ENCODE data around the gene UBQLN3.

Gene UBQLN3

GRCh38 chr11:5489576-5490357 is 20.0 kb downstream of the UBQLN3 start:
- TF ChIP-seq JUND (IDR thresholded peaks at IDR 0.05; ENCODE audit: low read depth): no peak
- DNase-seq (ENCODE audit: low read depth in 1 of 2, low spot score in 1 of 2): no peak
- in situ Hi-C loops (cut with HindIII; ENCODE audit: low pct_unique_long_range_greater_than_20kb, low sequenced_read_pairs): no loop called here

GRCh38 chr11:5488798-5489399 is 20.9 kb downstream of the UBQLN3 start:
- in situ Hi-C loops (cut with HindIII; ENCODE audit: low pct_unique_long_range_greater_than_20kb, low sequenced_read_pairs): no loop called here
- DNase-seq (ENCODE audit: low read depth in 1 of 2, low spot score in 1 of 2): no peak
- TF ChIP-seq JUND (IDR thresholded peaks at IDR 0.05; ENCODE audit: low read depth): no peak

GRCh38 chr11:5488385-5488784 is 21.4 kb downstream of the UBQLN3 start, which contains the start of gene OR52D1:
Gene OR52D1, plus strand, starts transcription at chr11:5488685. Its CDS starts 22 bp downstream, at chr11:5488707.
- DNase-seq (ENCODE audit: low read depth in 1 of 2, low spot score in 1 of 2): no peak
- in situ Hi-C loops (cut with HindIII; ENCODE audit: low pct_unique_long_range_greater_than_20kb, low sequenced_read_pairs): no loop called here
- no peak for TF ChIP-seq JUND (IDR thresholded peaks at IDR 0.05; ENCODE audit: low read depth)

GRCh38 chr11:5486421-5486820 is 23.3 kb downstream of the UBQLN3 start:
- in situ Hi-C loops (cut with HindIII; ENCODE audit: low pct_unique_long_range_greater_than_20kb, low sequenced_read_pairs): no loop called here
- DNase-seq (ENCODE audit: low read depth in 1 of 2, low spot score in 1 of 2): no peak
- no peak for TF ChIP-seq JUND (IDR thresholded peaks at IDR 0.05; ENCODE audit: low read depth)

- no peak for TF ChIP-seq JUND (IDR thresholded peaks at IDR 0.05; ENCODE audit: low read depth)
- in situ Hi-C loops (cut with HindIII; ENCODE audit: low pct_unique_long_range_greater_than_20kb, low sequenced_read_pairs): no loop called here
- no peak for DNase-seq (ENCODE audit: low read depth in 1 of 2, low spot score in 1 of 2)
These were observed 23.8 kb downstream of the UBQLN3 start for GRCh38 chr11:5486003-5486402.

- peak; percentile 7 to 57 for DNase-seq (ENCODE audit: low read depth in 1 of 2, low spot score in 1 of 2)
- no peak for TF ChIP-seq JUND (IDR thresholded peaks at IDR 0.05; ENCODE audit: low read depth)
- in situ Hi-C loops (cut with HindIII; ENCODE audit: low pct_unique_long_range_greater_than_20kb, low sequenced_read_pairs): no loop called here
These were observed 33.5 kb downstream of the UBQLN3 start for GRCh38 chr11:5476186-5476819.

- in situ Hi-C loops (cut with HindIII; ENCODE audit: low pct_unique_long_range_greater_than_20kb, low sequenced_read_pairs): no loop called here
- DNase-seq (ENCODE audit: low read depth in 1 of 2, low spot score in 1 of 2): no peak
- TF ChIP-seq JUND (IDR thresholded peaks at IDR 0.05; ENCODE audit: low read depth): no peak
These were observed 35.8 kb downstream of the UBQLN3 start for GRCh38 chr11:5473921-5474320.

- no peak for TF ChIP-seq JUND (IDR thresholded peaks at IDR 0.05; ENCODE audit: low read depth)
- in situ Hi-C loops (cut with HindIII; ENCODE audit: low pct_unique_long_range_greater_than_20kb, low sequenced_read_pairs): no loop called here
- DNase-seq (ENCODE audit: low read depth in 1 of 2, low spot score in 1 of 2): no peak
These were observed 42.2 kb downstream of the UBQLN3 start for GRCh38 chr11:5467527-5467926.

GRCh38 chr11:5460983-5461621 is 48.7 kb downstream of the UBQLN3 start:
- in situ Hi-C loops (cut with HindIII; ENCODE audit: low pct_unique_long_range_greater_than_20kb, low sequenced_read_pairs): no loop called here
- no peak for DNase-seq (ENCODE audit: low read depth in 1 of 2, low spot score in 1 of 2)
- TF ChIP-seq JUND (IDR thresholded peaks at IDR 0.05; ENCODE audit: low read depth): no peak

Data from T47D (cell line).